SK-N-MC (cell line): ENCODE results near the gene GABBR2.

Source experiments
- EZH2 ChIP-seq: fragments of 200-600 bp; sonication (generic); IDR thresholded peaks from one replicate; pipeline ENCODE4 v1.6.1; 2017; ENCODE audit warnings: antibody characterized with exemption
- FOXP2 ChIP-seq: optimal IDR thresholded peaks from 2 replicates; pipeline ENCODE3; 2011; ENCODE audit warnings: mild to moderate bottlenecking, moderate library complexity; ENCODE audit not compliant: insufficient read depth; ENCODE audit errors: extremely low read length, control extremely low read depth
- POLR2AphosphoS5 ChIP-seq: IDR thresholded peaks from 2 replicates; pipeline ENCODE4 v1.6.1; 2012; ENCODE audit warnings: mild to moderate bottlenecking, low read depth, low read length, borderline replicate concordance

DNA sequence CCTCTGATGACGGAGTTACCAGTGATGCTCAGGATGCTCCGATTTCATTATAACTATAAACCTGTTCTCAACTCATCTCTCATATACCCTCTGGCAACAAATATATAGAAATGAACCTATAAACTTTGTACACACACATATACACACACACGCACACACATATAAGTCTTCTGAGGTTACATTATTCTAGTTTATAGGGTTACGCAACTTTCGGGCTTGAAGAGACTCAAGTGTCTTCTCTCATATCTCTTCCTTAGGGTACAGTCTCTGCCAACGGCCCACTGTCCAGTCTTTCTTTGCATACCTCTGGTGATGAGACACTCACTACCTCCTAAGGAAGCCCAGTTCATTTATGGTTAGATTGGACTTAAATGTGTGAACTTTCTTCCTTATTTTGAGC, 383.9 kb downstream of the GABBR2 start:
- TF ChIP-seq EZH2 (no peak), POLR2AphosphoS5 (no peak), FOXP2 (no peak)
